ENCODE measurements around the gene OOSP4A.

OOSP4A gene

GRCh38 chr11:59963733-59964132, at the start of gene OOSP4A:
OOSP4A (plus strand) TSS chr11:59964033; CDS start chr11:59964033, 0 bp downstream.
- H3K4me3 ChIP-seq (ENCODE audit: low read depth, low read length): no peak within 1 kb of the TSS
- in situ Hi-C loops (cut with HindIII; ENCODE audit: low sequenced_read_pairs): no loop called here
- TF ChIP-seq, protein P1, sequence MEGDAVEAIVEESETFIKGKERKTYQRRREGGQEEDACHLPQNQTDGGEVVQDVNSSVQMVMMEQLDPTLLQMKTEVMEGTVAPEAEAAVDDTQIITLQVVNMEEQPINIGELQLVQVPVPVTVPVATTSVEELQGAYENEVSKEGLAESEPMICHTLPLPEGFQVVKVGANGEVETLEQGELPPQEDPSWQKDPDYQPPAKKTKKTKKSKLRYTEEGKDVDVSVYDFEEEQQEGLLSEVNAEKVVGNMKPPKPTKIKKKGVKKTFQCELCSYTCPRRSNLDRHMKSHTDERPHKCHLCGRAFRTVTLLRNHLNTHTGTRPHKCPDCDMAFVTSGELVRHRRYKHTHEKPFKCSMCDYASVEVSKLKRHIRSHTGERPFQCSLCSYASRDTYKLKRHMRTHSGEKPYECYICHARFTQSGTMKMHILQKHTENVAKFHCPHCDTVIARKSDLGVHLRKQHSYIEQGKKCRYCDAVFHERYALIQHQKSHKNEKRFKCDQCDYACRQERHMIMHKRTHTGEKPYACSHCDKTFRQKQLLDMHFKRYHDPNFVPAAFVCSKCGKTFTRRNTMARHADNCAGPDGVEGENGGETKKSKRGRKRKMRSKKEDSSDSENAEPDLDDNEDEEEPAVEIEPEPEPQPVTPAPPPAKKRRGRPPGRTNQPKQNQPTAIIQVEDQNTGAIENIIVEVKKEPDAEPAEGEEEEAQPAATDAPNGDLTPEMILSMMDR (IDR thresholded peaks at IDR 0.05; ENCODE audit: low read depth, low read length, missing control alignments): no peak
- DNase-seq (ENCODE audit: low read depth): no peak

- in situ Hi-C loops (cut with HindIII; ENCODE audit: low sequenced_read_pairs): no loop called here
- TF ChIP-seq, protein P1 (IDR thresholded peaks at IDR 0.05; ENCODE audit: low read depth, low read length, missing control alignments): no peak
- no peak overlapping the region for H3K4me3 ChIP-seq (ENCODE audit: low read depth, low read length)
- no peak for DNase-seq (ENCODE audit: low read depth)
Measured at GRCh38 chr11:59918480-59918879, 45.4 kb upstream of the OOSP4A start.

DNA sequence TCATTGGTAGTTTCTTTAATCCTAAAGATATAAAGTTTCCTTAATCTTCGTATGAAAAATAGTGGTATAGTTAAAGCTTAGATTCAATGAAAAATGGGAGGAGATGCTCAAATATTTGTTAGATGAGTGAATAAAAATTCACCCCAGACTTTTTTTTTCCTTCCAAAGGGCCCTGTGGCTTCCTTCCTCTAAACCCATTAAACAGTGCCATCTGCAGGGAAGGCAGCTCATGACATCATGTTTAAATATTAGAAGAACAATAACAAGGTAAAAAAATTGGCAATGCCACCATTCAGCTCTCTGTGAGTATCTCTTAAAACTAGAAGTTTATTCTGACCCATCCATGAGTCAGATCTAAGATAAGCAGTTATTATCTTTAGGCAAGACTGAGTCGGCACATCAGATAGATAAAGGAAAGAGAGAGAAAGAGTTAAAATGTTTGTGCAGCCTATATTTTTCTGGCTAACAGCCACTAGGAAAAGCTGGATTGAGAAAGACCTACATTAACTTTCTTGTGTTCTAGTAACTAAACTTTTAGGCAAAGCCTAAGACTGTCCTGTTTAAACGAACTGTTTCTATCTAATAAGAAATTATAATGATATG, 44.7 kb upstream of the OOSP4A start:
- H3K4me3 ChIP-seq (ENCODE audit: low read depth, low read length): no peak overlapping the region
- DNase-seq (ENCODE audit: low read depth): peak; percentile 4
- in situ Hi-C loops (cut with HindIII; ENCODE audit: low sequenced_read_pairs): no loop called here

GRCh38 chr11:59923813-59924212, 40.0 kb upstream of the OOSP4A start:
- TF ChIP-seq, protein P1 (IDR thresholded peaks at IDR 0.05; ENCODE audit: low read depth, low read length, missing control alignments): no peak
- in situ Hi-C loops (cut with HindIII; ENCODE audit: low sequenced_read_pairs): no loop called here
- no peak for DNase-seq (ENCODE audit: low read depth)

More for the DNA sequence above, 44.7 kb upstream of the OOSP4A start:
- TF ChIP-seq, protein P1 (IDR thresholded peaks at IDR 0.05; ENCODE audit: low read depth, low read length, missing control alignments): peak; percentile 24

GRCh38 chr11:59931688-59932087, 32.1 kb upstream of the OOSP4A start:
- in situ Hi-C loops (cut with HindIII; ENCODE audit: low sequenced_read_pairs): no loop called here

More at GRCh38 chr11:59923813-59924212, 40.0 kb upstream of the OOSP4A start:
- H3K4me3 ChIP-seq (ENCODE audit: low read depth, low read length): no peak overlapping the region

GRCh38 chr11:59938132-59938531, 25.7 kb upstream of the OOSP4A start, which contains the start of gene OOSP1:
OOSP1 (plus strand) TSS chr11:59938432; CDS start chr11:59938455, 23 bp downstream.
- no peak for DNase-seq (ENCODE audit: low read depth)
- H3K4me3 ChIP-seq (ENCODE audit: low read depth, low read length): no peak within 1 kb of the TSS
- TF ChIP-seq, protein P1 (IDR thresholded peaks at IDR 0.05; ENCODE audit: low read depth, low read length, missing control alignments): no peak
- in situ Hi-C loops (cut with HindIII; ENCODE audit: low sequenced_read_pairs): no loop called here

More at GRCh38 chr11:59931688-59932087, 32.1 kb upstream of the OOSP4A start:
- no peak overlapping the region for H3K4me3 ChIP-seq (ENCODE audit: low read depth, low read length)
- TF ChIP-seq, protein P1 (IDR thresholded peaks at IDR 0.05; ENCODE audit: low read depth, low read length, missing control alignments): no peak
- no peak for DNase-seq (ENCODE audit: low read depth)
